ENCODE measurements around the gene TRMT10A. TPM values are rescaled to one million over a fixed set of nuclear protein-coding genes. Genes with fewer than 3 reads are reported as not detected.
"Not testable (repeated sequence)": the region's sequence is repeated elsewhere in the genome, so short reads cannot be mapped to it uniquely, and the experiment has no call there.

The TRMT10A gene
- total RNA-seq, 4 donors from 2014 or later, result 4.6 to 12.5 (median 6.8) TPM

GRCh38 chr4:99536271-99536670 lies 27.6 kb downstream of the TRMT10A start:
- Histone ChIP-seq H3K9me3 (no peaks in the 10 kb centered on the region), H3K4me1 (no peaks in the 10 kb centered on the region), H3K4me3 (replicated peaks in 1 of 3) (no peak overlapping the region), H3K27me3 (no peaks in the 10 kb centered on the region), H3K36me3 (no peaks in the 10 kb centered on the region), H3K27ac (no peak overlapping the region)
- no peak for DNase-seq
- intact Hi-C loops (cut with DNase I), result no loop called here
- 33 to 49% methylated on average over 1 to 2 of the region's 2 CpGs for WGBS, 2 donors
- TF ChIP-seq, protein P1, sequence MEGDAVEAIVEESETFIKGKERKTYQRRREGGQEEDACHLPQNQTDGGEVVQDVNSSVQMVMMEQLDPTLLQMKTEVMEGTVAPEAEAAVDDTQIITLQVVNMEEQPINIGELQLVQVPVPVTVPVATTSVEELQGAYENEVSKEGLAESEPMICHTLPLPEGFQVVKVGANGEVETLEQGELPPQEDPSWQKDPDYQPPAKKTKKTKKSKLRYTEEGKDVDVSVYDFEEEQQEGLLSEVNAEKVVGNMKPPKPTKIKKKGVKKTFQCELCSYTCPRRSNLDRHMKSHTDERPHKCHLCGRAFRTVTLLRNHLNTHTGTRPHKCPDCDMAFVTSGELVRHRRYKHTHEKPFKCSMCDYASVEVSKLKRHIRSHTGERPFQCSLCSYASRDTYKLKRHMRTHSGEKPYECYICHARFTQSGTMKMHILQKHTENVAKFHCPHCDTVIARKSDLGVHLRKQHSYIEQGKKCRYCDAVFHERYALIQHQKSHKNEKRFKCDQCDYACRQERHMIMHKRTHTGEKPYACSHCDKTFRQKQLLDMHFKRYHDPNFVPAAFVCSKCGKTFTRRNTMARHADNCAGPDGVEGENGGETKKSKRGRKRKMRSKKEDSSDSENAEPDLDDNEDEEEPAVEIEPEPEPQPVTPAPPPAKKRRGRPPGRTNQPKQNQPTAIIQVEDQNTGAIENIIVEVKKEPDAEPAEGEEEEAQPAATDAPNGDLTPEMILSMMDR (IDR thresholded peaks at IDR 0.05), result no peak
- TF ChIP-seq POLR2A (IDR thresholded peaks at IDR 0.05), result no peak

DNA sequence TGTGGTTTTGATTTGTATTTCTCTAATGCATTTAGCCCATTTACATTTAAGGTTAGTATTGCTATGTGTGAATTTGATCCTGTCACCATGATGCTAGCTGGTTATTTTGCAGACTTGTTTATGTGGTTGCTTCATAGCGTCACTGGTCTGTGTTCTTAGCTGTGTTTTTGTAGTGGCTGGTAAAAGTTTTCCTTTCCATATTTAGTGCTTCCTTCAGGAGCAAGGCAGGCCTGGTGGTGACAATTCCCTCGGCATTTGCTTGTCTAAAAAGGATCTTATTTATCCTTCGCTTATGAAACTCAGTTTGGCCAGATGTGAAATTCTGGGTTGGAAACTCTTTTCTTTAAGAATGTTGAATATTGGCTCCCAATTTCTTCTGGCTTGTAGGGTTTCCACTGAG lies 29.1 kb downstream of the TRMT10A start:
- intact Hi-C loops (cut with DNase I); H3K27ac ChIP-seq; H3K9me3 ChIP-seq; H3K27me3 ChIP-seq; H3K36me3 ChIP-seq; H3K4me1 ChIP-seq; H3K4me3 ChIP-seq (replicated peaks in 1 of 3); DNase-seq: not testable (repeated sequence)
- 71 to 74% methylated on average over 3 of the region's 3 CpGs for WGBS, 2 donors

- TF ChIP-seq, protein P1 (IDR thresholded peaks at IDR 0.05), result no peak
- no peak for TF ChIP-seq POLR2A (IDR thresholded peaks at IDR 0.05)
- intact Hi-C loops (cut with DNase I), result no loop called here
- no peak overlapping the region for H3K27ac ChIP-seq
- no peak overlapping the region for H3K4me3 ChIP-seq (replicated peaks in 1 of 3)
- H3K36me3 ChIP-seq, result no peaks in the 10 kb centered on the region
- no peaks in the 10 kb centered on the region for H3K27me3 ChIP-seq
- DNase-seq, result no peak
- WGBS, 2 donors, result 73 to 77% methylated on average over 3 of the region's 3 CpGs
- no peaks in the 10 kb centered on the region for H3K9me3 ChIP-seq
- no peaks in the 10 kb centered on the region for H3K4me1 ChIP-seq
Measured at GRCh38 chr4:99529956-99530355, 33.9 kb downstream of the TRMT10A start.

GRCh38 chr4:99529228-99529627 lies 34.6 kb downstream of the TRMT10A start:
- DNase-seq, result no peak
- TF ChIP-seq POLR2A (IDR thresholded peaks at IDR 0.05), result no peak
- TF ChIP-seq, protein P1 (IDR thresholded peaks at IDR 0.05), result no peak
- Histone ChIP-seq H3K36me3 (no peaks in the 10 kb centered on the region), H3K27me3 (no peaks in the 10 kb centered on the region), H3K4me1 (no peaks in the 10 kb centered on the region), H3K27ac (no peak overlapping the region), H3K9me3 (no peaks in the 10 kb centered on the region), H3K4me3 (replicated peaks in 1 of 3) (no peak overlapping the region)
- intact Hi-C loops (cut with DNase I), result no loop called here

DNA sequence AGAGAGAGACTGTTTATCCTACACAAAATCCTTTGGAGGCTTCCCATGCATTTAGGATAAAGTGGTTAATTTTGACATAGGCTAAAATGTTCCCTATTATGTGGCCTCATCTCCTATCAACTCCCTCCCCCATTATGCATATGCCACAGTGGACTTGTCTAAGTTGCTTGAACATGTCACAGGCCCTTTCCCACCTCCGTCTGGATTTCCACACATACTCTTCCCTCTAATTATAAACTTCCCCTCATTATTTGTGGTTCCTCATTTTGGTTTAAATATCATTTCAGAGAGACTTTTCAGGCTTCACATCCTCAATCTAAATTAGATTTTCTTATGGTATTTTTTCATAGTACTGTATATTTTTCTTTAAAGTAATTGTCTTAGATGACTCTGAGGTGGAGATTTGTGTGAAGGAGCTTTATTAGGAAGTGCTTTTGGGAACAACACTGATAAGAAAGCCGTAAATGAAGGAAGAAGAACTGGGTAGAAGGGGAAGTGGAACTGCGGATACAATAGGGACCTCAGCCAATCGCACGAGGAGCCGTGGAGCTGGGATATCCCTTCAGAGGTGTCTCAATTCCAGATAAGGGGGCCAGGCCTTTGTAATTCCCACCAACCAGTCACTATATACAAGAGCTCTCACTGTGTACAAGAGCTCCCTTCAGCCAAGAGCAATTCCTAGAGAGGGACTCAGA lies 45.1 kb downstream of the TRMT10A start:
- H3K4me3 ChIP-seq (replicated peaks in 1 of 3), result no peak overlapping the region
- H3K4me1 ChIP-seq, result no peaks in the 10 kb centered on the region
- no peaks in the 10 kb centered on the region for H3K36me3 ChIP-seq
- TF ChIP-seq, protein P1 (IDR thresholded peaks at IDR 0.05), result no peak
- TF ChIP-seq POLR2A (IDR thresholded peaks at IDR 0.05), result no peak
- H3K9me3 ChIP-seq, result no peaks in the 10 kb centered on the region
- intact Hi-C loops (cut with DNase I), result no loop called here
- no peaks in the 10 kb centered on the region for H3K27me3 ChIP-seq
- no peak overlapping the region for H3K27ac ChIP-seq
- DNase-seq, result no peak
- WGBS, 2 donors, result 75 to 78% methylated on average over 6 of the region's 6 CpGs

Data from thyroid gland (tissue), 4 donors.